HEK293 (cell line): ENCODE data around the gene ANGEL1.

ENCODE experiments used
- CTCF ChIA-PET: fragments of 350-600 bp; formaldehyde crosslinking; extraction: SDS; loops from one replicate; lab custom pipeline; 2021; ENCODE audit warnings: antibody characterized with exemption; lab: Yijun Ruan, JAX
- POLR2A ChIA-PET: fragments of 300-600 bp; formaldehyde crosslinking; extraction: SDS; loops from one replicate; lab custom pipeline; 2020; ENCODE audit warnings: antibody characterized with exemption, inconsistent platforms; lab: Yijun Ruan, JAX
- H3K27ac ChIP-seq: fragments of 200-500 bp; sonication (Bioruptor generic); 2 replicates; pipeline ENCODE4 v1.5.1; 2014; ENCODE audit warnings: low read depth, low read length, control low read depth, inconsistent platforms; ENCODE audit errors: extremely low read depth
- H3K36me3 ChIP-seq, 2 experiments: fragments of 200-500 bp in 1 of 2; sonication (Bioruptor generic) in 1 of 2; 1 replicate in 1 of 2; 2 replicates in 1 of 2; pipeline ENCODE4 v1.5.1; 2014 to 2017; ENCODE audit warnings: inconsistent platforms in 2 of 2, low read length in 2 of 2; ENCODE audit not compliant: control insufficient read depth in 2 of 2, insufficient read depth in 1 of 2
- H3K4me1 ChIP-seq: fragments of 200-500 bp; sonication (Bioruptor generic); 2 replicates; pipeline ENCODE4 v1.5.1; 2014; ENCODE audit warnings: mild to moderate bottlenecking, low read length, inconsistent platforms; ENCODE audit not compliant: control insufficient read depth, insufficient read depth
- H3K4me3 ChIP-seq: 2 replicates; pipeline ENCODE4 v1.5.1; 2011; ENCODE audit warnings: low read depth, mild to moderate bottlenecking, control low read depth, low read length, moderate library complexity
- H3K9me3 ChIP-seq: fragments of 200-500 bp; sonication (Bioruptor generic); 2 replicates; pipeline ENCODE4 v1.5.1; 2014; ENCODE audit warnings: low read depth, low read length, inconsistent platforms; ENCODE audit not compliant: control insufficient read depth, insufficient read depth
- GLI2 ChIP-seq: fragments of 450-650 bp; formaldehyde crosslinking; IDR thresholded peaks from 2 replicates; pipeline ENCODE4; 2017; ENCODE audit warnings: missing biosample characterization, missing genetic modification characterization, low read depth, borderline replicate concordance
- REPIN1 ChIP-seq: fragments of 450-650 bp; formaldehyde crosslinking; IDR thresholded peaks from 2 replicates; pipeline ENCODE4 v1.5.1; 2017; ENCODE audit warnings: missing biosample characterization, missing genetic modification characterization, low read depth
- REST ChIP-seq: fragments of 450-650 bp; formaldehyde crosslinking; IDR thresholded peaks from 2 replicates; pipeline ENCODE4 v1.5.1; 2016; ENCODE audit warnings: missing biosample characterization, missing genetic modification characterization
- SCRT2 ChIP-seq: fragments of 450-650 bp; formaldehyde crosslinking; IDR thresholded peaks from 2 replicates; pipeline ENCODE4 v1.5.1; 2016; ENCODE audit warnings: missing biosample characterization, missing genetic modification characterization
- TCF7L2 ChIP-seq: IDR thresholded peaks from 2 replicates; pipeline ENCODE4 v1.6.1; 2011; ENCODE audit warnings: low read depth, mild to moderate bottlenecking, inconsistent platforms, low read length, moderate library complexity, borderline replicate concordance
- ZBTB48 ChIP-seq: fragments of 450-650 bp; formaldehyde crosslinking; IDR thresholded peaks from 2 replicates; pipeline ENCODE4 v1.5.1; 2016; ENCODE audit warnings: missing biosample characterization, missing genetic modification characterization
- ZFHX2 ChIP-seq: fragments of 450-650 bp; formaldehyde crosslinking; conservative IDR thresholded peaks from 2 replicates; pipeline ENCODE4 v1.5.1; 2016; ENCODE audit warnings: missing biosample characterization, missing genetic modification characterization
- ZFP69B ChIP-seq: fragments of 450-650 bp; formaldehyde crosslinking; IDR thresholded peaks from 2 replicates; pipeline ENCODE4 v1.5.1; 2016; ENCODE audit warnings: missing biosample characterization, missing genetic modification characterization
- ZNF174 ChIP-seq: fragments of 450-650 bp; formaldehyde crosslinking; IDR thresholded peaks from 2 replicates; pipeline ENCODE4 v1.5.0; 2017; ENCODE audit warnings: missing biosample characterization, mild to moderate bottlenecking, missing genetic modification characterization
- ZNF184 ChIP-seq: fragments of 450-650 bp; IDR thresholded peaks from 2 replicates; pipeline ENCODE4 v1.5.1; 2018; ENCODE audit warnings: missing biosample characterization, mild to moderate bottlenecking, missing genetic modification characterization
- ZNF23 ChIP-seq: fragments of 450-650 bp; formaldehyde crosslinking; IDR thresholded peaks from 2 replicates; pipeline ENCODE4 v1.5.1; 2016; ENCODE audit warnings: missing biosample characterization, missing genetic modification characterization, borderline replicate concordance
- ZNF366 ChIP-seq: fragments of 450-650 bp; formaldehyde crosslinking; conservative IDR thresholded peaks from 2 replicates; pipeline ENCODE4 v1.5.1; 2016; ENCODE audit warnings: missing biosample characterization, missing genetic modification characterization
- ZNF404 ChIP-seq: fragments of 450-650 bp; formaldehyde crosslinking; IDR thresholded peaks from 2 replicates; pipeline ENCODE4 v1.5.1; 2017; ENCODE audit warnings: missing biosample characterization, missing genetic modification characterization
- ZNF426 ChIP-seq: fragments of 450-650 bp; formaldehyde crosslinking; IDR thresholded peaks from 2 replicates; pipeline ENCODE4 v1.5.1; 2017; ENCODE audit warnings: missing biosample characterization, missing genetic modification characterization, mild to moderate bottlenecking, inconsistent platforms, moderate library complexity
- ZNF610 ChIP-seq: fragments of 450-650 bp; formaldehyde crosslinking; IDR thresholded peaks from 2 replicates; pipeline ENCODE4 v1.5.1; 2016; ENCODE audit warnings: missing biosample characterization, missing genetic modification characterization, borderline replicate concordance
- ZNF677 ChIP-seq: fragments of 450-650 bp; IDR thresholded peaks from 2 replicates; pipeline ENCODE4 v1.5.0; 2018; ENCODE audit warnings: missing biosample characterization, mild to moderate bottlenecking, missing genetic modification characterization, moderate library complexity
- ZNF701 ChIP-seq: fragments of 450-650 bp; formaldehyde crosslinking; IDR thresholded peaks from 2 replicates; pipeline ENCODE4 v1.5.1; 2016; ENCODE audit warnings: missing biosample characterization, missing genetic modification characterization
- ZNF768 ChIP-seq: fragments of 450-650 bp; formaldehyde crosslinking; IDR thresholded peaks from 2 replicates; pipeline ENCODE4 v1.5.1; 2018; ENCODE audit warnings: missing biosample characterization, mild to moderate bottlenecking, missing genetic modification characterization
- TF ChIP-seq, protein P1 (sequence below): fragments of 450-650 bp; formaldehyde crosslinking; IDR thresholded peaks from 2 replicates; pipeline ENCODE4 v1.5.0; 2017; ENCODE audit warnings: missing biosample characterization, missing genetic modification characterization, borderline replicate concordance
- TF ChIP-seq, protein P2 (sequence below): fragments of 450-650 bp; formaldehyde crosslinking; optimal IDR thresholded peaks from 2 replicates; pipeline ENCODE3; 2016; ENCODE audit warnings: missing biosample characterization, mild to moderate bottlenecking, missing genetic modification characterization
- TF ChIP-seq, protein P3 (sequence below): fragments of 450-650 bp; formaldehyde crosslinking; IDR thresholded peaks from 2 replicates; pipeline ENCODE4; 2016; ENCODE audit warnings: missing biosample characterization, missing genetic modification characterization
- TF ChIP-seq, protein P4 (sequence below): fragments of 450-650 bp; formaldehyde crosslinking; IDR thresholded peaks from 2 replicates; pipeline ENCODE4 v1.5.1; 2016; ENCODE audit warnings: missing biosample characterization, missing genetic modification characterization

The ANGEL1 gene

DNA sequence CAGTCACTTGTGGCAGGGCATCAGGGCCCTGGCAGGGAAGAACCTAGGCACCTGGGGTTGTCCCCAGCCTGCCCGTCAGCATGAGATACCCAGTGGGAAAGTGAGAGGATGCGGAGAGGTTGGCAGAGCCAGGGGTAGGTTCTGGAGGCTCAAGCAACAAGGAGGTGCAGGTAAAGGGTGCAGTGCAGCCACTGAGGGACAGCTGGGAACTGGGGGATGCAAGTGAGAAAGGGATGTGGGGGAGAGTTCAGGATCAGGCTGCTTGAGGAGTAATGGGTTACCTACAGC lies 32.7 kb downstream of the ANGEL1 start:
- H3K27ac ChIP-seq: no peak overlapping the region
- H3K4me3 ChIP-seq: no peak overlapping the region
- TF ChIP-seq ZNF426 (tag by site-specific recombination) (no peak), ZNF610 (no peak), ZNF366 (tag by site-specific recombination) (no peak), ZFHX2 (tag by site-specific recombination) (no peak), REPIN1 (tag by site-specific recombination) (no peak), ZNF701 (tag by site-specific recombination) (no peak), ZNF677 (tag by site-specific recombination) (no peak), ZNF404 (tag by site-specific recombination) (no peak), ZNF768 (tag by site-specific recombination) (no peak), ZNF174 (tag by site-specific recombination) (no peak), ZBTB48 (no peak), REST (tag by site-specific recombination) (no peak)
- TF ChIP-seq, protein P1, sequence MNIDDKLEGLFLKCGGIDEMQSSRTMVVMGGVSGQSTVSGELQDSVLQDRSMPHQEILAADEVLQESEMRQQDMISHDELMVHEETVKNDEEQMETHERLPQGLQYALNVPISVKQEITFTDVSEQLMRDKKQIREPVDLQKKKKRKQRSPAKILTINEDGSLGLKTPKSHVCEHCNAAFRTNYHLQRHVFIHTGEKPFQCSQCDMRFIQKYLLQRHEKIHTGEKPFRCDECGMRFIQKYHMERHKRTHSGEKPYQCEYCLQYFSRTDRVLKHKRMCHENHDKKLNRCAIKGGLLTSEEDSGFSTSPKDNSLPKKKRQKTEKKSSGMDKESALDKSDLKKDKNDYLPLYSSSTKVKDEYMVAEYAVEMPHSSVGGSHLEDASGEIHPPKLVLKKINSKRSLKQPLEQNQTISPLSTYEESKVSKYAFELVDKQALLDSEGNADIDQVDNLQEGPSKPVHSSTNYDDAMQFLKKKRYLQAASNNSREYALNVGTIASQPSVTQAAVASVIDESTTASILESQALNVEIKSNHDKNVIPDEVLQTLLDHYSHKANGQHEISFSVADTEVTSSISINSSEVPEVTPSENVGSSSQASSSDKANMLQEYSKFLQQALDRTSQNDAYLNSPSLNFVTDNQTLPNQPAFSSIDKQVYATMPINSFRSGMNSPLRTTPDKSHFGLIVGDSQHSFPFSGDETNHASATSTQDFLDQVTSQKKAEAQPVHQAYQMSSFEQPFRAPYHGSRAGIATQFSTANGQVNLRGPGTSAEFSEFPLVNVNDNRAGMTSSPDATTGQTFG: no peak
- TF ChIP-seq, protein P2, sequence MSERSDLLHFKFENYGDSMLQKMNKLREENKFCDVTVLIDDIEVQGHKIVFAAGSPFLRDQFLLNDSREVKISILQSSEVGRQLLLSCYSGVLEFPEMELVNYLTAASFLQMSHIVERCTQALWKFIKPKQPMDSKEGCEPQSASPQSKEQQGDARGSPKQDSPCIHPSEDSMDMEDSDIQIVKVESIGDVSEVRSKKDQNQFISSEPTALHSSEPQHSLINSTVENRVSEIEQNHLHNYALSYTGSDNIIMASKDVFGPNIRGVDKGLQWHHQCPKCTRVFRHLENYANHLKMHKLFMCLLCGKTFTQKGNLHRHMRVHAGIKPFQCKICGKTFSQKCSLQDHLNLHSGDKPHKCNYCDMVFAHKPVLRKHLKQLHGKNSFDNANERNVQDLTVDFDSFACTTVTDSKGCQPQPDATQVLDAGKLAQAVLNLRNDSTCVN (tag by site-specific recombination): no peak
- TF ChIP-seq, protein P3, sequence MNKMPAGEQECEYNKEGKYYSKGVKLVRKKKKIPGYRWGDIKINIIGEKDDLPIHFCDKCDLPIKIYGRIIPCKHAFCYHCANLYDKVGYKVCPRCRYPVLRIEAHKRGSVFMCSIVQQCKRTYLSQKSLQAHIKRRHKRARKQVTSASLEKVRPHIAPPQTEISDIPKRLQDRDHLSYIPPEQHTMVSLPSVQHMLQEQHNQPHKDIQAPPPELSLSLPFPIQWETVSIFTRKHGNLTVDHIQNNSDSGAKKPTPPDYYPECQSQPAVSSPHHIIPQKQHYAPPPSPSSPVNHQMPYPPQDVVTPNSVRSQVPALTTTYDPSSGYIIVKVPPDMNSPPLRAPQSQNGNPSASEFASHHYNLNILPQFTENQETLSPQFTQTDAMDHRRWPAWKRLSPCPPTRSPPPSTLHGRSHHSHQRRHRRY (tag by site-specific recombination): no peak
- no peaks in the 10 kb centered on the region for H3K4me1 ChIP-seq
- H3K36me3 ChIP-seq: peaks cover 0 to 61% of the 10 kb centered on the region in 2 experiments; a peak in 1 of 3 replicates
- POLR2A ChIA-PET: no interaction called here
- CTCF ChIA-PET: interaction anchor here (1.0 to 1.4 kb wide), 2 partner anchors 69 to 70 kb away, joined by 4 to 6 read pairs; no protein-coding TSS in a partner anchor
- no peaks in the 10 kb centered on the region for H3K9me3 ChIP-seq

DNA sequence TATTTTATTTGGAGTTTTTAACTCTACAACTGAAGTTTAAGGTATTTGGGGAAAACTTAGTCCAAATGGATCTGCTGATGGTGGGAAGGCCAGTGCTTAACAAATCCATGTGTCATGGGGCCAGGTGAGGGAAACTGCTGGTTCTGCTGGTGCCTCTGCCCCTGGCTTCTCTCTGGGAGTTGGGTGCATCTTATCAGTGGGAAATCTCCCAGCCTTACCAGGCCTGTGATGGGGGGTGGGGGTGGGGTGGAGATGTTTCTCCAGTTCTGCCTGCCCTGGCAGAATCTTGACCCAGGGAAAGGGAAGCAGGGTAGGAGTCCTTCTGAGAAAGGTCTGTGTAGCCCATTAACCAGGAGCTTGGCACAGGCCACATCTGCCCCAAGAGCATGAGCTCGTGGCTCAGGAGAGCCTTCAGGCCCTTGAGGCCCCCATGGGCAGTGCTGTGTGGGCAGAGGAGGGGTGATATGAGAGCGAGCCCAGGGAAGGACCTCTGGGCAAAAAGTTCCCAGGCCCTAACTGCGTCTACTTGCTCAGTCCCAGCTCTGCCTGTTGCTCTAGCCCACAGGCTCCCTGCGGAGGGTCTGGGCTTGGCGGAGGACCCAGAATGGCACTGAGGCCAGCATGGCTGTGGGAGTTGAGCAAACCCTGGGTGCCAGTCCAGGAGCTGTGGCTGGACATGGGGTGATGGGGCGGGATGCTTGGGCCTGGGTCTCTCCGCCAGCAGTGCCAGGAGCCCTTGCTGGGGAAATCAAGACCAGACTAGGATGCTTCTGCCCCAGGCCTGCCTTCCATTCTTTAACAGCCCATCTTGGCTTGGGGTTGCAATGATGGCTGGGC lies 33.2 kb downstream of the ANGEL1 start:
- no peak overlapping the region for H3K27ac ChIP-seq
- POLR2A ChIA-PET: no interaction called here
- TF ChIP-seq ZNF184 (tag by site-specific recombination) (no peak), ZNF23 (tag by site-specific recombination) (no peak), SCRT2 (tag by site-specific recombination) (peak; percentile 55), GLI2 (no peak), TCF7L2 (no peak), ZFP69B (tag by site-specific recombination) (no peak)
- TF ChIP-seq, protein P4, sequence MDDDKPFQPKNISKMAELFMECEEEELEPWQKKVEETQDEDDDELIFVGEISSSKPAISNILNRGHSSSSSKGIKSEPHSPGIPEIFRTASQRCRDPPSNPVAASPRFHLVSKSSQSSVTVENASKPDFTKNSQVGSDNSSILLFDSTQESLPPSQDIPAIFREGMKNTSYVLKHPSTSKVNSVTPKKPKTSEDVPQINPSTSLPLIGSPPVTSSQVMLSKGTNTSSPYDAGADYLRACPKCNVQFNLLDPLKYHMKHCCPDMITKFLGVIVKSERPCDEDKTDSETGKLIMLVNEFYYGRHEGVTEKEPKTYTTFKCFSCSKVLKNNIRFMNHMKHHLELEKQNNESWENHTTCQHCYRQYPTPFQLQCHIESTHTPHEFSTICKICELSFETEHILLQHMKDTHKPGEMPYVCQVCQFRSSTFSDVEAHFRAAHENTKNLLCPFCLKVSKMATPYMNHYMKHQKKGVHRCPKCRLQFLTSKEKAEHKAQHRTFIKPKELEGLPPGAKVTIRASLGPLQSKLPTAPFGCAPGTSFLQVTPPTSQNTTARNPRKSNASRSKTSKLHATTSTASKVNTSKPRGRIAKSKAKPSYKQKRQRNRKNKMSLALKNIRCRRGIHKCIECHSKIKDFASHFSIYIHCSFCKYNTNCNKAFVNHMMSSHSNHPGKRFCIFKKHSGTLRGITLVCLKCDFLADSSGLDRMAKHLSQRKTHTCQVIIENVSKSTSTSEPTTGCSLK (tag by site-specific recombination): no peak
- TF ChIP-seq, all 188 proteins: peak for 1
- no peaks in the 10 kb centered on the region for H3K9me3 ChIP-seq
- H3K4me1 ChIP-seq: no peaks in the 10 kb centered on the region
- H3K36me3 ChIP-seq: peaks cover 0 to 58% of the 10 kb centered on the region in 2 experiments; a peak in 1 of 3 replicates
- no peak overlapping the region for H3K4me3 ChIP-seq
- CTCF ChIA-PET: interaction anchor here (0.6 to 1.0 kb wide), 2 partner anchors 65 to 68 kb away, joined by 3 to 4 read pairs; no protein-coding TSS in a partner anchor
